Pancreas (tissue), 10 donors: ENCODE results near the gene CLASP1. TPM values are rescaled to one million over a fixed set of nuclear protein-coding genes. Genes with fewer than 3 reads are reported as not detected.
A peak's percentile ranks its signal among the peaks of the same experiment; 100 is the strongest.

Experiments used
- ATAC-seq, 4 donors: fragments of 200-7000 bp; cut with Tn5 transposase; one replicate each; pipeline versions ENCODE4 v1.8.0 to v1.9.1; 2020; ENCODE audit warnings: mild to moderate bottlenecking in 4 of 4, moderate library complexity in 4 of 4
- DNase-seq, 6 donors: peaks; one replicate each; pipeline ENCODE4 v3.0.0-alpha.2; 2020
- FAIRE-seq: peaks from 2 replicates; lab custom pipeline; 2012; peaks lifted over from hg19 to GRCh38; lab: Jason Lieb, UNC
- H3K27ac ChIP-seq, 4 donors: fragments of 200-600 bp; sonication (generic); 1 replicate in 3 of 4; 2 replicates in 1 of 4; pipeline versions ENCODE4 v1.5.0 to v1.8.0; 2020
- H3K27me3 ChIP-seq, 4 donors: fragments of 200-600 bp; one replicate each; pipeline ENCODE4 v1.8.0; 2021
- H3K36me3 ChIP-seq, 3 donors: fragments of 200-600 bp; sonication (generic) in 1 of 3; one replicate each; pipeline versions ENCODE4 v1.5.0 to v1.8.0; 2020 to 2021
- H3K4me1 ChIP-seq, 3 donors: fragments of 200-600 bp; one replicate each; pipeline ENCODE4 v1.8.0; 2021
- H3K4me3 ChIP-seq, 4 donors: fragments of 200-600 bp; sonication (generic) in 2 of 4; one replicate each; pipeline versions ENCODE4 v1.5.0 to v1.8.0; 2020 to 2021
- H3K9me3 ChIP-seq, 4 donors: fragments of 200-600 bp; one replicate each; pipeline ENCODE4 v1.8.0; 2021
- CTCF ChIP-seq, 4 donors: fragments of 200-600 bp; sonication (generic) in 3 of 4; IDR thresholded peaks; one replicate each; pipeline versions ENCODE4 v1.5.0 to v1.8.0; 2021; ENCODE audit warnings: antibody characterized with exemption in 4 of 4
- WGBS, 2 donors: extraction: QIAGEN DNeasy Blood & Tissue Kit; methylation state at CpG; one replicate each; pipeline ENCODE4 v1.1.7; 2013; 5-methylcytosine and 5-hydroxymethylcytosine counted together
- intact Hi-C, 3 donors: fragments of 100-400 bp; cut with DNase I; formaldehyde crosslinking; loops; one replicate each; pipeline versions ENCODE4 v1.11.1 to v1.14.2; 2022
- polyA plus RNA-seq, 2 donors: library from polyadenylated mRNA; stranded (reverse); fragments of 200-250 nt; gene quantifications; one replicate each; pipeline ENCODE4 v1.2.3, GENCODE V29; 2013
- total RNA-seq, 6 donors: library from RNA; stranded (reverse); fragmentation: NEBNext Ultra II Directional in 4 of 6; extraction: Animal tissue kit (Norgen Biotek cat#: 25700) in 4 of 6; gene quantifications; one replicate each; pipeline versions ENCODE4 v1.2.1 to v1.2.4, GENCODE V29; 2021 to 2023
- donor health status: healthy with polysubstance abuse.
- donor health status: DM: no; HTN: no; CAD: no; lungs with moderate emphysema.
- donor health status: DM: no; HTN: no; CAD: no.
- donor health status: control.
- donor health status: control.
- donor health status: Bipolar disorder and iron deficiency.
- donor health status: DM: yes; HTN: yes; CAD: no.
- donor health status: DM: no; HTN: no; CAD: no.
- donor health status: DM: no; HTN: no; CAD: no.
- donor health status: DM: yes; HTN: yes; CAD: no.

Gene CLASP1
- total and polyA plus RNA-seq, 8 donors: 8.9 to 34.5 (median 21.3) TPM

GRCh38 chr2:121653035-121653434 is 3.8 kb upstream of the CLASP1 start:
- H3K4me3 ChIP-seq: no peak overlapping the region
- H3K27me3 ChIP-seq: no peaks in the 10 kb centered on the region
- DNase-seq: no peak
- no peak overlapping the region for H3K27ac ChIP-seq
- no peak for FAIRE-seq
- no peak for TF ChIP-seq CTCF (IDR thresholded peaks at IDR 0.05)
- no peak for ATAC-seq
- peaks cover 6 to 14% (median 12%) of the 10 kb centered on the region in 3 donors for H3K4me1 ChIP-seq
- WGBS, 2 donors: 86 to 93% methylated on average over 1 of the region's 1 CpG
- H3K36me3 ChIP-seq: no peaks in the 10 kb centered on the region
- no peaks in the 10 kb centered on the region for H3K9me3 ChIP-seq
- intact Hi-C loops: no loop called here

- no peaks in the 10 kb centered on the region for H3K9me3 ChIP-seq
- H3K36me3 ChIP-seq: no peaks in the 10 kb centered on the region
- peak overlapping the region; percentile 87 to 97 (median 95) for H3K27ac ChIP-seq
- H3K4me1 ChIP-seq: peaks cover 11 to 20% (median 18%) of the 10 kb centered on the region in 3 donors
- 1% methylated on average over 23 of the region's 23 CpGs for WGBS, 2 donors
- H3K4me3 ChIP-seq: peak overlapping the region; percentile 67 to 90 (median 83)
- no peaks in the 10 kb centered on the region for H3K27me3 ChIP-seq
- ATAC-seq: no peak
- FAIRE-seq: no peak
- intact Hi-C loops: no loop called here
- no peak for DNase-seq
- TF ChIP-seq CTCF (IDR thresholded peaks at IDR 0.05): no peak
Measured at GRCh38 chr2:121650315-121650930, 1.2 kb upstream of the CLASP1 start.

- DNase-seq: peak; percentile 88 to 98 (median 97)
- Histone ChIP-seq H3K36me3 (no peaks in the 10 kb centered on the region), H3K27ac (peak overlapping the region; percentile 87 to 97 (median 95)), H3K4me1 (peaks cover 11 to 20% (median 18%) of the 10 kb centered on the region in 3 donors), H3K4me3 (peak overlapping the region; percentile 67 to 90 (median 83)), H3K9me3 (no peaks in the 10 kb centered on the region), H3K27me3 (no peaks in the 10 kb centered on the region)
- peak; percentile 72 for FAIRE-seq
- TF ChIP-seq CTCF (IDR thresholded peaks at IDR 0.05): no peak
- intact Hi-C loops: no loop called here
- WGBS, 2 donors: 0% methylated on average over 45 of the region's 45 CpGs
- ATAC-seq: peak; percentile 94 to 98 (median 96)
Measured at GRCh38 chr2:121649596-121650314, 493 bp upstream of the CLASP1 start.

- no peak for FAIRE-seq
- peak overlapping the region; percentile 67 to 90 (median 83) for H3K4me3 ChIP-seq
- H3K9me3 ChIP-seq: no peaks in the 10 kb centered on the region
- no peaks in the 10 kb centered on the region for H3K27me3 ChIP-seq
- ATAC-seq: peak; percentile 43 to 64 (median 54)
- no peak for TF ChIP-seq CTCF (IDR thresholded peaks at IDR 0.05)
- intact Hi-C loops: no loop called here
- 1% methylated on average over 35 to 41 of the region's 41 CpGs for WGBS, 2 donors
- peak overlapping the region; percentile 87 to 97 (median 95) for H3K27ac ChIP-seq
- DNase-seq: peak in 4 of 6 donors; percentile 29 to 81 (median 64)
- no peaks in the 10 kb centered on the region for H3K36me3 ChIP-seq
- H3K4me1 ChIP-seq: peaks cover 11 to 20% (median 18%) of the 10 kb centered on the region in 3 donors
Measured at GRCh38 chr2:121648206-121649148, 785 bp downstream of the CLASP1 start.
